HUES64 (cell line): ENCODE measurements around the gene APLP1.
A peak's percentile ranks its signal among the peaks of the same experiment; 100 is the strongest.

Source experiments
- H3K27ac ChIP-seq: 2 replicates; pipeline ENCODE4 v1.7.0; 2013; ENCODE audit warnings: low read depth, low read length, inconsistent platforms
- H3K27me3 ChIP-seq: 2 replicates; pipeline ENCODE4 v1.6.1; 2013; ENCODE audit warnings: mild to moderate bottlenecking, low read length; ENCODE audit not compliant: insufficient read depth
- H3K36me3 ChIP-seq: 2 replicates; pipeline ENCODE4 v1.6.1; 2013; ENCODE audit warnings: mild to moderate bottlenecking, low read length; ENCODE audit not compliant: insufficient read depth
- H3K4me1 ChIP-seq: 2 replicates; pipeline ENCODE4 v1.6.1; 2013; ENCODE audit warnings: mild to moderate bottlenecking, low read length, moderate library complexity; ENCODE audit not compliant: insufficient read depth
- H3K4me3 ChIP-seq: 2 replicates; pipeline ENCODE4 v1.5.1; 2013; ENCODE audit warnings: mild to moderate bottlenecking, low read length, moderate library complexity
- H3K9ac ChIP-seq: 2 replicates; pipeline ENCODE4 v1.6.1; 2013; ENCODE audit warnings: mild to moderate bottlenecking, low read depth, low read length
- H3K9me3 ChIP-seq: 2 replicates; pipeline ENCODE4 v1.6.1; 2013; ENCODE audit warnings: low read depth, low read length; ENCODE audit not compliant: insufficient read depth
- WGBS: fragments of 150-250, 120-280 bp; methylation state at CpG from one replicate; pipeline ENCODE4 v1.1.7; 2013; ENCODE audit warnings: missing lambda C conversion rate; 5-methylcytosine and 5-hydroxymethylcytosine counted together

APLP1 gene

GRCh38 chr19:35853038-35853756 lies 15.2 kb upstream of the APLP1 start:
- 79% methylated on average over 8 of the region's 8 CpGs for WGBS
- H3K9ac ChIP-seq, result no peak overlapping the region
- H3K4me3 ChIP-seq, result no peak overlapping the region
- no peaks in the 10 kb centered on the region for H3K9me3 ChIP-seq
- H3K36me3 ChIP-seq, result no peaks in the 10 kb centered on the region
- no peak overlapping the region for H3K27ac ChIP-seq
- no peaks in the 10 kb centered on the region for H3K4me1 ChIP-seq
- H3K27me3 ChIP-seq, result peaks cover 65% of the 10 kb centered on the region

- H3K36me3 ChIP-seq, result no peaks in the 10 kb centered on the region
- WGBS, result 1% methylated on average over 42 of the region's 42 CpGs
- H3K27ac ChIP-seq, result no peak within 1 kb of the TSS
- no peak within 1 kb of the TSS for H3K9ac ChIP-seq
- H3K4me1 ChIP-seq, result peaks cover 2% of the 10 kb centered on the region; the same call in 1 of the 2 replicates
- no peaks in the 10 kb centered on the region for H3K9me3 ChIP-seq
- H3K27me3 ChIP-seq, result peaks cover 73% of the 10 kb centered on the region
- peak within 1 kb of the TSS; percentile 60 for H3K4me3 ChIP-seq
Observed at GRCh38 chr19:35856546-35857149, 11.7 kb upstream of the APLP1 start, which contains the start of gene KIRREL2. KIRREL2 (plus strand) TSS chr19:35856911; CDS start chr19:35857120, 209 bp downstream.

GRCh38 chr19:35858311-35858710 lies 10.1 kb upstream of the APLP1 start:
- Histone ChIP-seq H3K27me3 (peaks cover 87% of the 10 kb centered on the region), H3K36me3 (no peaks in the 10 kb centered on the region)

GRCh38 chr19:35859414-35859813 lies 9.0 kb upstream of the APLP1 start:
- H3K4me3 ChIP-seq, result no peak overlapping the region
- WGBS, result 76% methylated on average over 4 of the region's 4 CpGs
- peaks cover 6% of the 10 kb centered on the region; the same call in 1 of the 2 replicates for H3K4me1 ChIP-seq
- no peak overlapping the region for H3K9ac ChIP-seq
- H3K27ac ChIP-seq, result no peak overlapping the region
- H3K36me3 ChIP-seq, result no peaks in the 10 kb centered on the region
- no peaks in the 10 kb centered on the region for H3K9me3 ChIP-seq
- peaks cover 89% of the 10 kb centered on the region for H3K27me3 ChIP-seq

More at GRCh38 chr19:35858311-35858710, 10.1 kb upstream of the APLP1 start:
- 81% methylated on average over 6 of the region's 6 CpGs for WGBS
- Histone ChIP-seq H3K9me3 (no peaks in the 10 kb centered on the region), H3K27ac (no peak overlapping the region), H3K4me1 (peaks cover 6% of the 10 kb centered on the region; the same call in 1 of the 2 replicates), H3K4me3 (no peak overlapping the region), H3K9ac (no peak overlapping the region)

- Histone ChIP-seq H3K9me3 (no peaks in the 10 kb centered on the region), H3K9ac (no peak overlapping the region), H3K27me3 (peaks cover 80% of the 10 kb centered on the region), H3K36me3 (no peaks in the 10 kb centered on the region), H3K4me1 (peaks cover 6% of the 10 kb centered on the region; the same call in 1 of the 2 replicates), H3K4me3 (peak overlapping the region; percentile 58), H3K27ac (no peak overlapping the region)
- 5% methylated on average over 24 of the region's 24 CpGs for WGBS
Observed at GRCh38 chr19:35860436-35860817, 7.9 kb upstream of the APLP1 start.

GRCh38 chr19:35860818-35861639 lies 7.3 kb upstream of the APLP1 start:
- Histone ChIP-seq H3K9ac (no peak overlapping the region), H3K27ac (no peak overlapping the region), H3K36me3 (no peaks in the 10 kb centered on the region), H3K4me1 (peaks cover 6% of the 10 kb centered on the region; the same call in 1 of the 2 replicates), H3K9me3 (no peaks in the 10 kb centered on the region), H3K4me3 (peak overlapping the region; percentile 58), H3K27me3 (peaks cover 78% of the 10 kb centered on the region)
- 4% methylated on average over 55 of the region's 55 CpGs for WGBS

- Histone ChIP-seq H3K27me3 (peaks cover 72% of the 10 kb centered on the region), H3K36me3 (no peaks in the 10 kb centered on the region), H3K9ac (no peak overlapping the region), H3K9me3 (no peaks in the 10 kb centered on the region), H3K27ac (no peak overlapping the region), H3K4me1 (peaks cover 6% of the 10 kb centered on the region; the same call in 1 of the 2 replicates), H3K4me3 (peak overlapping the region; percentile 58)
- WGBS, result 49% methylated on average over 19 of the region's 19 CpGs
Observed at GRCh38 chr19:35861640-35862160, 6.7 kb upstream of the APLP1 start.

- no peak overlapping the region for H3K9ac ChIP-seq
- H3K36me3 ChIP-seq, result no peaks in the 10 kb centered on the region
- no peak overlapping the region for H3K4me3 ChIP-seq
- H3K9me3 ChIP-seq, result no peaks in the 10 kb centered on the region
- WGBS, result 89% methylated on average over 14 of the region's 14 CpGs
- peaks cover 6% of the 10 kb centered on the region; the same call in 1 of the 2 replicates for H3K4me1 ChIP-seq
- no peak overlapping the region for H3K27ac ChIP-seq
- H3K27me3 ChIP-seq, result peaks cover 69% of the 10 kb centered on the region
Observed at GRCh38 chr19:35862528-35862927, 5.8 kb upstream of the APLP1 start.

- Histone ChIP-seq H3K9ac (no peak overlapping the region), H3K4me1 (peaks cover 6% of the 10 kb centered on the region; the same call in 1 of the 2 replicates), H3K9me3 (no peaks in the 10 kb centered on the region), H3K27me3 (peaks cover 69% of the 10 kb centered on the region), H3K36me3 (no peaks in the 10 kb centered on the region), H3K27ac (no peak overlapping the region), H3K4me3 (no peak overlapping the region)
- WGBS, result 90% methylated on average over 5 of the region's 5 CpGs
Observed at GRCh38 chr19:35863018-35863417, 5.4 kb upstream of the APLP1 start.

GRCh38 chr19:35868823-35869326 lies 501 bp downstream of the APLP1 start:
- H3K36me3 ChIP-seq, result no peaks in the 10 kb centered on the region
- no peaks in the 10 kb centered on the region for H3K9me3 ChIP-seq
- under 1% methylated on average over 15 of the region's 15 CpGs for WGBS
- peaks cover 6% of the 10 kb centered on the region; the same call in 1 of the 2 replicates for H3K4me1 ChIP-seq
- H3K27ac ChIP-seq, result no peak overlapping the region
- H3K4me3 ChIP-seq, result peak overlapping the region; percentile 48
- H3K27me3 ChIP-seq, result peaks cover 26% of the 10 kb centered on the region
- H3K9ac ChIP-seq, result no peak overlapping the region
